K562 (cell line): ENCODE data around the gene TUBB4B. TPM values are rescaled to one million over a fixed set of nuclear protein-coding genes. Genes with fewer than 3 reads are reported as not detected.
A peak's percentile ranks its signal among the peaks of the same experiment; 100 is the strongest.

Source experiments
- CHD2 ChIP-seq: IDR thresholded peaks from 2 replicates; pipeline ENCODE4 v1.6.1; 2011; ENCODE audit warnings: low read depth, low read length
- HNRNPL ChIP-seq: fragments of 200-400 bp; formaldehyde crosslinking; IDR thresholded peaks from 2 replicates; pipeline ENCODE4 v1.6.1; 2017; ENCODE audit warnings: low read depth, mild to moderate bottlenecking, low read length
- JUND ChIP-seq, 2 experiments: IDR thresholded peaks; 2 replicates in 1 of 2; 3 replicates in 1 of 2; pipeline ENCODE4 v1.6.1; 2011; ENCODE audit warnings: borderline replicate concordance in 2 of 2, low read depth in 2 of 2, low read length in 2 of 2, improper control_type of control experiment in 1 of 2, missing biosample characterization in 1 of 2, missing genetic modification characterization in 1 of 2, missing genetic modification reagents in 1 of 2
- KAT8 ChIP-seq: fragments of 450-650 bp; IDR thresholded peaks from 2 replicates; pipeline ENCODE4 v1.6.1; 2016; ENCODE audit warnings: low read depth, mild to moderate bottlenecking
- NEUROD1 ChIP-seq: fragments of 150-350 bp; IDR thresholded peaks from 2 replicates; pipeline ENCODE4 v1.6.1; 2014; ENCODE audit warnings: borderline replicate concordance, low read length, low read depth; ENCODE audit not compliant: partially characterized antibody
- PHF20 ChIP-seq: fragments of 450-650 bp; IDR thresholded peaks from 2 replicates; pipeline ENCODE4 v1.6.1; 2018; ENCODE audit not compliant: partially characterized antibody
- POLR2A ChIP-seq: fragments of 450-650 bp; conservative IDR thresholded peaks from 2 replicates; pipeline ENCODE4 v1.6.1; 2016
- TGIF2 ChIP-seq: sonication (generic); formaldehyde crosslinking; IDR thresholded peaks from 2 replicates; pipeline ENCODE4 v1.8.1; 2022; ENCODE audit warnings: mild to moderate bottlenecking, missing genetic modification reagents, moderate library complexity
- U2AF1 ChIP-seq: fragments of 200-400 bp; formaldehyde crosslinking; optimal IDR thresholded peaks from 2 replicates; pipeline ENCODE3; 2017; ENCODE audit warnings: mild to moderate bottlenecking, low read depth, low read length, moderate library complexity
- ZNF644 ChIP-seq: fragments of 200-800 bp; sonication (Bioruptor generic); IDR thresholded peaks from 2 replicates; pipeline ENCODE4 v1.6.1; 2016; ENCODE audit warnings: low read depth, missing genetic modification characterization, missing compliant biosample characterization
- polyA plus RNA-seq, 8 experiments: library from polyadenylated mRNA; depleted of rRNA in 4 of 8; stranded (reverse) in 5 of 8; unstranded in 3 of 8; fragments of >200 nt; fragmentation: Nextera tagmentation in 2 of 8; fragmentation: Illumina TruSeq in 1 of 8; extraction: Ambion mirVana in 2 of 8; extraction: Trizol in 1 of 8; gene quantifications; 2 replicates each; pipeline versions ENCODE4 v1.2.1 to v1.2.3, GENCODE V29; 2011 to 2014; ENCODE audit warnings: inconsistent platforms in 1 of 8, missing spikeins in 1 of 8
- total RNA-seq, 7 experiments: library from RNA; depleted of rRNA in 6 of 7; stranded (reverse); fragments of >200 nt in 6 of 7; fragmentation: Illumina TruSeq in 2 of 7; extraction: Trizol in 2 of 7; gene quantifications; 2 replicates each; pipeline versions ENCODE4 v1.2.1 to v1.2.3, GENCODE V29; 2011 to 2021; ENCODE audit warnings: low replicate concordance in 1 of 7
- TF ChIP-seq, protein P1 (sequence below): fragments of 250-450 bp; sonication (Bioruptor Pico); IDR thresholded peaks from 2 replicates; pipeline ENCODE4 v1.8.0; 2022; ENCODE audit warnings: moderate library complexity, mild to moderate bottlenecking, inconsistent platforms
- TF ChIP-seq, protein P2 (sequence below): fragments of 250-450 bp; sonication (Bioruptor Pico); IDR thresholded peaks from 2 replicates; pipeline ENCODE4 v1.8.0; 2021; ENCODE audit warnings: moderate library complexity, mild to moderate bottlenecking, inconsistent platforms
- TF ChIP-seq, protein P3 (sequence below): fragments of 150-350 bp; IDR thresholded peaks from 2 replicates; pipeline ENCODE4 v1.6.1; 2014; ENCODE audit warnings: low read depth, mild to moderate bottlenecking, low read length, borderline replicate concordance

Gene TUBB4B
- total and polyA plus RNA-seq, 9 of the 15 experiments (the other 6 are each of a cell fraction or from before 2014, with no cell fraction given), result 24.1 to 443 (median 268) TPM

DNA sequence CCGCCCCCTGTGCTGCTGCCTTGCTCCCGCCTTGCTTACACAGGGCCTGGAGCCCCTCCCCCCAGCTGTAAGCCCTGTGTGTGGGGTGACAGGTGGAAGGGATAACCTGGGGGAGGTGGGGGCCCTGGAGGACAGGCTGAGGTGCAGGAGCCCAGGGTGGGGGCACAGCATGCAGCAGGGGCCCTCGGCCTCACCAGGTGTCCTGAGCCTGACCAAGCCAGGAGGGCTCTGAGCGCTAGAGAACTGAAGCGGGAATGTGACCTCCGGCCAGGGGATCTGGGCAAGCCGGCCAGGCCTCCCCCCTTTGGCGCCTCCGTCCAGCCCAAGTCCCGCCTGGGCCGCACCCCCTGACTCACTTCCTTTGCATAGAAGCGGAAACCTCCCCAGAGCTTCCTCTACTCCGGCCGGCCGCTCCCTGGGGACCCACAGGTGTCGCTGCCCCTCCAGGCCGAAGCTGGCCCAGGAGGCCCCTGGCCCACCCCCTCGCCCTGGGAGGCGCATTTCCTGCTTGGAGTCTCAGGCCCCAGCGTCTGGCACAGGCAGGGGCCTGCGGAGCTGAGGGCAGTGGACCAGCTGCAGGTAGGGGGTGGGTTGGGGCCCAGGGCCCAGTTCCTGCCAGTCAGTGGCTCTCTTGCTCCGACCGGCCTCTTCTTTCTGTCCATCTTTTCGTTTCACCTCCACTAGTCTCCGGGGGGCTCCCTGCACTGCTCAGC is 36.4 kb downstream of the TUBB4B start, which contains the start of gene TOR4A (continued):
- TF ChIP-seq JUND (IDR thresholded peaks at IDR 0.05; ENCODE audit: borderline replicate concordance, low read depth, low read length) (peak; percentile 75), JUND (tag; IDR thresholded peaks at IDR 0.05; ENCODE audit: borderline replicate concordance, low read depth, low read length) (peak; percentile 57; the same call in 1 of the 3 replicates), KAT8 (no peak), CHD2 (peak; percentile 11), HNRNPL (peak; percentile 85), PHF20 (peak; percentile 40), ZNF644 (tag) (no peak), NEUROD1 (peak; percentile 23), U2AF1 (no peak), POLR2A (peak; percentile 85), TGIF2 (CRISPR knock-in tag) (0 out of 2 replicates have a peak, but pooled peaks have one; percentile 71)
- TF ChIP-seq, protein P1, sequence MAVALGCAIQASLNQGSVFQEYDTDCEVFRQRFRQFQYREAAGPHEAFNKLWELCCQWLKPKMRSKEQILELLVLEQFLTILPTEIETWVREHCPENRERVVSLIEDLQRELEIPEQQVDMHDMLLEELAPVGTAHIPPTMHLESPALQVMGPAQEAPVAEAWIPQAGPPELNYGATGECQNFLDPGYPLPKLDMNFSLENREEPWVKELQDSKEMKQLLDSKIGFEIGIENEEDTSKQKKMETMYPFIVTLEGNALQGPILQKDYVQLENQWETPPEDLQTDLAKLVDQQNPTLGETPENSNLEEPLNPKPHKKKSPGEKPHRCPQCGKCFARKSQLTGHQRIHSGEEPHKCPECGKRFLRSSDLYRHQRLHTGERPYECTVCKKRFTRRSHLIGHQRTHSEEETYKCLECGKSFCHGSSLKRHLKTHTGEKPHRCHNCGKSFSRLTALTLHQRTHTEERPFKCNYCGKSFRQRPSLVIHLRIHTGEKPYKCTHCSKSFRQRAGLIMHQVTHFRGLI (CRISPR knock-in tag), result no peak
- TF ChIP-seq, protein P2, sequence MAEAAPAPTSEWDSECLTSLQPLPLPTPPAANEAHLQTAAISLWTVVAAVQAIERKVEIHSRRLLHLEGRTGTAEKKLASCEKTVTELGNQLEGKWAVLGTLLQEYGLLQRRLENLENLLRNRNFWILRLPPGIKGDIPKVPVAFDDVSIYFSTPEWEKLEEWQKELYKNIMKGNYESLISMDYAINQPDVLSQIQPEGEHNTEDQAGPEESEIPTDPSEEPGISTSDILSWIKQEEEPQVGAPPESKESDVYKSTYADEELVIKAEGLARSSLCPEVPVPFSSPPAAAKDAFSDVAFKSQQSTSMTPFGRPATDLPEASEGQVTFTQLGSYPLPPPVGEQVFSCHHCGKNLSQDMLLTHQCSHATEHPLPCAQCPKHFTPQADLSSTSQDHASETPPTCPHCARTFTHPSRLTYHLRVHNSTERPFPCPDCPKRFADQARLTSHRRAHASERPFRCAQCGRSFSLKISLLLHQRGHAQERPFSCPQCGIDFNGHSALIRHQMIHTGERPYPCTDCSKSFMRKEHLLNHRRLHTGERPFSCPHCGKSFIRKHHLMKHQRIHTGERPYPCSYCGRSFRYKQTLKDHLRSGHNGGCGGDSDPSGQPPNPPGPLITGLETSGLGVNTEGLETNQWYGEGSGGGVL, result no peak
- TF ChIP-seq, protein P3, sequence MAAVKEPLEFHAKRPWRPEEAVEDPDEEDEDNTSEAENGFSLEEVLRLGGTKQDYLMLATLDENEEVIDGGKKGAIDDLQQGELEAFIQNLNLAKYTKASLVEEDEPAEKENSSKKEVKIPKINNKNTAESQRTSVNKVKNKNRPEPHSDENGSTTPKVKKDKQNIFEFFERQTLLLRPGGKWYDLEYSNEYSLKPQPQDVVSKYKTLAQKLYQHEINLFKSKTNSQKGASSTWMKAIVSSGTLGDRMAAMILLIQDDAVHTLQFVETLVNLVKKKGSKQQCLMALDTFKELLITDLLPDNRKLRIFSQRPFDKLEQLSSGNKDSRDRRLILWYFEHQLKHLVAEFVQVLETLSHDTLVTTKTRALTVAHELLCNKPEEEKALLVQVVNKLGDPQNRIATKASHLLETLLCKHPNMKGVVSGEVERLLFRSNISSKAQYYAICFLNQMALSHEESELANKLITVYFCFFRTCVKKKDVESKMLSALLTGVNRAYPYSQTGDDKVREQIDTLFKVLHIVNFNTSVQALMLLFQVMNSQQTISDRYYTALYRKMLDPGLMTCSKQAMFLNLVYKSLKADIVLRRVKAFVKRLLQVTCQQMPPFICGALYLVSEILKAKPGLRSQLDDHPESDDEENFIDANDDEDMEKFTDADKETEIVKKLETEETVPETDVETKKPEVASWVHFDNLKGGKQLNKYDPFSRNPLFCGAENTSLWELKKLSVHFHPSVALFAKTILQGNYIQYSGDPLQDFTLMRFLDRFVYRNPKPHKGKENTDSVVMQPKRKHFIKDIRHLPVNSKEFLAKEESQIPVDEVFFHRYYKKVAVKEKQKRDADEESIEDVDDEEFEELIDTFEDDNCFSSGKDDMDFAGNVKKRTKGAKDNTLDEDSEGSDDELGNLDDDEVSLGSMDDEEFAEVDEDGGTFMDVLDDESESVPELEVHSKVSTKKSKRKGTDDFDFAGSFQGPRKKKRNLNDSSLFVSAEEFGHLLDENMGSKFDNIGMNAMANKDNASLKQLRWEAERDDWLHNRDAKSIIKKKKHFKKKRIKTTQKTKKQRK, result no peak
